Panc1 (cell line): ENCODE data around the gene SLC1A2. TPM values are rescaled to one million over a fixed set of nuclear protein-coding genes. Genes with fewer than 3 reads are reported as not detected.

ENCODE experiments used
- ATAC-seq: fragments of 200-7000 bp; cut with Tn5 transposase; 2 replicates; pipeline ENCODE4 v1.9.1; 2020; ENCODE audit warnings: mild to moderate bottlenecking, moderate library complexity
- BruUV-seq: library from RNA; stranded (reverse); fragments of 400-500 nt; replicated peaks from 2 replicates; lab custom pipeline; 2021; lab: Mats Ljungman, UMichigan
- CTCF ChIA-PET: fragments of 300-600 bp; sonication (Branson Sonifier 250); formaldehyde crosslinking; loops from one replicate; lab custom pipeline; 2022; ENCODE audit warnings: antibody characterized with exemption; lab: Charles Lee
- POLR2A ChIA-PET: fragments of 300-600 bp; sonication (Branson Sonifier 250); formaldehyde crosslinking; loops from one replicate; lab custom pipeline; 2022; ENCODE audit warnings: antibody characterized with exemption; lab: Charles Lee
- DNase-seq: peaks from one replicate; pipeline ENCODE4 v3.0.0-alpha.2; 2010; ENCODE audit warnings: low read depth, low spot score
- H3K27ac ChIP-seq: 2 replicates; pipeline ENCODE4 v1.5.1; 2011; ENCODE audit warnings: mild to moderate bottlenecking, low read length, inconsistent platforms
- H3K27me3 ChIP-seq: fragments of 200-500 bp; sonication (Bioruptor generic); 2 replicates; pipeline ENCODE4 v1.6.0; 2014; ENCODE audit warnings: low read length, inconsistent platforms; ENCODE audit not compliant: control insufficient read depth, insufficient read depth
- H3K36me3 ChIP-seq: fragments of 200-500 bp; sonication (Bioruptor generic); 2 replicates; pipeline ENCODE4 v1.5.1; 2014; ENCODE audit warnings: inconsistent platforms, mild to moderate bottlenecking, low read length, moderate library complexity; ENCODE audit not compliant: control insufficient read depth, insufficient read depth
- H3K4me1 ChIP-seq: 2 replicates; pipeline ENCODE4 v1.5.1; 2011; ENCODE audit warnings: inconsistent platforms, mild to moderate bottlenecking, low read length, moderate library complexity; ENCODE audit not compliant: control insufficient read depth, insufficient read depth
- H3K4me3 ChIP-seq, 2 experiments: 2 replicates each; pipeline ENCODE4 v1.5.1; 2011 to 2012; ENCODE audit warnings: low read depth in 2 of 2, low read length in 2 of 2, mild to moderate bottlenecking in 2 of 2, inconsistent platforms in 1 of 2, moderate library complexity in 1 of 2
- H3K9me3 ChIP-seq: fragments of 200-500 bp; sonication (Bioruptor generic); 2 replicates; pipeline ENCODE4 v1.5.1; 2014; ENCODE audit warnings: low read depth, mild to moderate bottlenecking, inconsistent platforms, low read length, moderate library complexity; ENCODE audit not compliant: control insufficient read depth, insufficient read depth
- SIN3A ChIP-seq: IDR thresholded peaks from 2 replicates; pipeline ENCODE4 v1.6.1; 2012; ENCODE audit warnings: low read depth, mild to moderate bottlenecking, low read length, moderate library complexity, borderline replicate concordance; ENCODE audit not compliant: insufficient read depth
- TCF7L2 ChIP-seq: IDR thresholded peaks from 2 replicates; pipeline ENCODE4 v1.6.1; 2011; ENCODE audit warnings: mild to moderate bottlenecking, low read depth, low read length, inconsistent platforms
- in situ Hi-C: cut with HindIII; loops from 2 replicates; pipeline ENCODE4 v1.10.0; 2016; ENCODE audit warnings: low sequenced_read_pairs, low pct_unique_long_range_greater_than_20kb
- intact Hi-C: fragments of 100-400 bp; cut with micrococcal nuclease; formaldehyde crosslinking; loops from one replicate; pipeline ENCODE4 v1.10.0; 2022; ENCODE audit not compliant: unreplicated experiment
- total RNA-seq: library from RNA; stranded (reverse); gene quantifications from one replicate; pipeline ENCODE4 v1.2.1, GENCODE V29; 2021; ENCODE audit not compliant: unreplicated experiment
- TF ChIP-seq, protein P1 (sequence below), 2 experiments: IDR thresholded peaks; 2 replicates each; pipeline ENCODE4 v1.6.1; 2011 to 2012; ENCODE audit warnings: low read depth in 2 of 2, control low read depth in 1 of 2, low read length in 1 of 2, mild to moderate bottlenecking in 1 of 2, moderate library complexity in 1 of 2; ENCODE audit not compliant: insufficient read depth in 1 of 2
- TF ChIP-seq, protein P2 (sequence below): fragments of 450-650 bp; IDR thresholded peaks from 2 replicates; pipeline ENCODE4 v1.5.1; 2017; ENCODE audit warnings: mild to moderate bottlenecking

Gene SLC1A2
- total RNA-seq, 1 experiment from 2014 or later: 0.21 TPM

DNA sequence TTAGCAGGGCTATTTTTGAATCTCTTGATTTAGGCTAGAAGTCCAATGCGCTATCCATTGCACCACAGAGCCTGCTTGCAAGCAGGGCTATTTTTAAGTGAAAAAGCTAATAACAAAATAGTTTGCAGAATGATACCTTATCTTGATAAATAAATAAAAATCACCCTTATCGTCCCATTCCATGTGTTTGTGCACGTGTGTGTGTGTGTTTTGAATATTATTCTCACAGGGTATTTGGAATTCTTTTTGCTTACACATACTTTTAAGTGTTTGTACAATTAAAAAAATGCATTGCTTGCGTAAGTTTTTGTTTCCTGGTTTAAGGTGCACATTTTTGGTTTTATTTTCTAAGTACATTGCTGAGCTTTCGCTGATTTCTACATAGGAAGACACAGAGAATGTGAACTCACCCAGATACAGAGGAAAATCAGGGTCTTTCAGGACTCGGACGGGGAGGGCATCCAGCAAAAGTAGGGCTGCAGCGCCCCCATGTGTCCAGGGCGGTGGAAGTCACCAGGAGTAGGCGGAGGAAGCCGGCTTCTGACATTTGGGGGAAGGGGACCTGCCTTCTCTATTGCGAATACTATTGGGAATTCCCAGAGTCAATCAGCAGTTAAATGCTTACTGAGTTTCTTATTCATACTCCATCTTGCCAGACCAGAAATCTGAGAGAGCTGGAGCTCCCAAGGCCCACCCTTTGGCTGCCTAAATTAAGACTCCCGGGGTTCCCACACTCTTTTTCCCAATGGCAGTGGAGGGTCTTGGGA is 27.3 kb downstream of the SLC1A2 start:
- no peaks in the 10 kb centered on the region for H3K36me3 ChIP-seq
- intact Hi-C loops: loop anchor here (2.0 to 5.0 kb wide), 3 partner anchors 170 to 805 kb away; no protein-coding TSS in a partner anchor
- ATAC-seq: peak; percentile 91
- POLR2A ChIA-PET: no interaction called here
- in situ Hi-C loops: no loop called here
- no peaks in the 10 kb centered on the region for H3K9me3 ChIP-seq
- peaks cover 28% of the 10 kb centered on the region for H3K4me1 ChIP-seq
- DNase-seq: peak; percentile 61
- CTCF ChIA-PET: no interaction called here
- TF ChIP-seq TCF7L2: no peak
- TF ChIP-seq, protein P1, sequence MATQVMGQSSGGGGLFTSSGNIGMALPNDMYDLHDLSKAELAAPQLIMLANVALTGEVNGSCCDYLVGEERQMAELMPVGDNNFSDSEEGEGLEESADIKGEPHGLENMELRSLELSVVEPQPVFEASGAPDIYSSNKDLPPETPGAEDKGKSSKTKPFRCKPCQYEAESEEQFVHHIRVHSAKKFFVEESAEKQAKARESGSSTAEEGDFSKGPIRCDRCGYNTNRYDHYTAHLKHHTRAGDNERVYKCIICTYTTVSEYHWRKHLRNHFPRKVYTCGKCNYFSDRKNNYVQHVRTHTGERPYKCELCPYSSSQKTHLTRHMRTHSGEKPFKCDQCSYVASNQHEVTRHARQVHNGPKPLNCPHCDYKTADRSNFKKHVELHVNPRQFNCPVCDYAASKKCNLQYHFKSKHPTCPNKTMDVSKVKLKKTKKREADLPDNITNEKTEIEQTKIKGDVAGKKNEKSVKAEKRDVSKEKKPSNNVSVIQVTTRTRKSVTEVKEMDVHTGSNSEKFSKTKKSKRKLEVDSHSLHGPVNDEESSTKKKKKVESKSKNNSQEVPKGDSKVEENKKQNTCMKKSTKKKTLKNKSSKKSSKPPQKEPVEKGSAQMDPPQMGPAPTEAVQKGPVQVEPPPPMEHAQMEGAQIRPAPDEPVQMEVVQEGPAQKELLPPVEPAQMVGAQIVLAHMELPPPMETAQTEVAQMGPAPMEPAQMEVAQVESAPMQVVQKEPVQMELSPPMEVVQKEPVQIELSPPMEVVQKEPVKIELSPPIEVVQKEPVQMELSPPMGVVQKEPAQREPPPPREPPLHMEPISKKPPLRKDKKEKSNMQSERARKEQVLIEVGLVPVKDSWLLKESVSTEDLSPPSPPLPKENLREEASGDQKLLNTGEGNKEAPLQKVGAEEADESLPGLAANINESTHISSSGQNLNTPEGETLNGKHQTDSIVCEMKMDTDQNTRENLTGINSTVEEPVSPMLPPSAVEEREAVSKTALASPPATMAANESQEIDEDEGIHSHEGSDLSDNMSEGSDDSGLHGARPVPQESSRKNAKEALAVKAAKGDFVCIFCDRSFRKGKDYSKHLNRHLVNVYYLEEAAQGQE (IDR thresholded peaks at IDR 0.05; ENCODE audit: insufficient read depth in 1 of 2, low read depth in 2 of 2, low read length in 1 of 2): no peak
- TF ChIP-seq, protein P2, sequence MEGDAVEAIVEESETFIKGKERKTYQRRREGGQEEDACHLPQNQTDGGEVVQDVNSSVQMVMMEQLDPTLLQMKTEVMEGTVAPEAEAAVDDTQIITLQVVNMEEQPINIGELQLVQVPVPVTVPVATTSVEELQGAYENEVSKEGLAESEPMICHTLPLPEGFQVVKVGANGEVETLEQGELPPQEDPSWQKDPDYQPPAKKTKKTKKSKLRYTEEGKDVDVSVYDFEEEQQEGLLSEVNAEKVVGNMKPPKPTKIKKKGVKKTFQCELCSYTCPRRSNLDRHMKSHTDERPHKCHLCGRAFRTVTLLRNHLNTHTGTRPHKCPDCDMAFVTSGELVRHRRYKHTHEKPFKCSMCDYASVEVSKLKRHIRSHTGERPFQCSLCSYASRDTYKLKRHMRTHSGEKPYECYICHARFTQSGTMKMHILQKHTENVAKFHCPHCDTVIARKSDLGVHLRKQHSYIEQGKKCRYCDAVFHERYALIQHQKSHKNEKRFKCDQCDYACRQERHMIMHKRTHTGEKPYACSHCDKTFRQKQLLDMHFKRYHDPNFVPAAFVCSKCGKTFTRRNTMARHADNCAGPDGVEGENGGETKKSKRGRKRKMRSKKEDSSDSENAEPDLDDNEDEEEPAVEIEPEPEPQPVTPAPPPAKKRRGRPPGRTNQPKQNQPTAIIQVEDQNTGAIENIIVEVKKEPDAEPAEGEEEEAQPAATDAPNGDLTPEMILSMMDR: peak; percentile 90
- H3K4me3 ChIP-seq: no peak overlapping the region; a peak in 1 of 4 replicates
- H3K27me3 ChIP-seq: no peaks in the 10 kb centered on the region
- no TSS peak for BruUV-seq
- H3K27ac ChIP-seq: peak overlapping the region; percentile 77

DNA sequence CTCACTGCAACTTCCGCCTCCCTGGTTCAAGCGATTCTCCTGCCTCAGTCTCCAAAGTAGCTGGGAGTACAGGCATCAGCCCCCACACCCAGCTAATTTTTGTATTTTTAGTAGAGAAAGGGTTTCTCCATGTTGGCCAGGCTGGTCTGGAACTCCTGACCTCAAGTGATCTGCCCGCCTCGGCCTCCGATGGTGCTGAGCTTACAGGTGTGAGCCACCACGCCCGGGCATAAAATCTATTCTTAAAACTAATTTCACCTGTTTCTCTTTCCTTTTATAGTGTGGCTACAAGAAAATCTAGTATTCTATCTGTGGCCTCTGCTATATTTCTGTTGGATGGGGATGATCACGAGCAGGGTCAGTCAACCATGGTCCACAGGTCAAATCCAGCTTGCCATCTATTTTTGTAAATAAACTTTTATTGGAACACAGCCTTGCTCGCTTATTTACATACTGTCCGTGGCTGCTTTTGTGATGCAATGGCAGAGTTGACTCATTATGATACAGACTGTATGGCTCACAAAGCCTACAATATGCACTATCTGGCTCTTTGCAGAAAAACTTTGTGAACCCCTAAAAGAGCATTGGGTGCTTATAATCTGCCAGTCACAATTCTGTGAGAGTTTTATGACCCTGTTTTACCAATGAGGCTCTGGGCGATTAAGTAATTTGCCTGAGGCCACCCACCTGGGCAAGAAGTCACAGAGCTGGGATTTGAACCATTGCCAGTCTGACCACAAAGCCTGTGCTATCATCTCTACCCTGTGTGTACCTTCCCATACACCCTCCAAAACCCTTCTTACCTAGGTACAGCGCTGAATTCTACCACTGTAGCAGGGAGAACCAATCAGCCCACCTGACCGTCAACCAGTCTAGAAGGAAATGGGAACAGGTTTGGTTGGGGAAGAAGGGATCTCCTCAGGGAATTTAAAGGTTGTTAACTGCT is 28.3 kb downstream of the SLC1A2 start:
- TF ChIP-seq SIN3A (no peak), TCF7L2 (peak; percentile 39; the same call in 1 of the 2 replicates)
- TF ChIP-seq, protein P2: no peak
- TF ChIP-seq, protein P1 (IDR thresholded peaks at IDR 0.05; ENCODE audit: insufficient read depth in 1 of 2, low read depth in 2 of 2, low read length in 1 of 2): no peak
- ATAC-seq: peak; percentile 87
- CTCF ChIA-PET: no interaction called here
- no TSS peak for BruUV-seq
- peak overlapping the region; percentile 77 for H3K27ac ChIP-seq
- no peaks in the 10 kb centered on the region for H3K9me3 ChIP-seq
- no peaks in the 10 kb centered on the region for H3K27me3 ChIP-seq
- in situ Hi-C loops: no loop called here
- H3K4me1 ChIP-seq: peaks cover 28% of the 10 kb centered on the region
- intact Hi-C loops: loop anchor here (5.0 kb wide), 2 partner anchors 169 to 804 kb away; no protein-coding TSS in a partner anchor
- no peaks in the 10 kb centered on the region for H3K36me3 ChIP-seq
- POLR2A ChIA-PET: no interaction called here
- DNase-seq: peak; percentile 69
- no peak overlapping the region for H3K4me3 ChIP-seq
